Dendritic cell treated with granulocyte-macrophage colony-stimulating factor and Interleukin-4, amounts not matched to agents 40 ng/mL and 50 ng/mL, for 4 days (primary cell): ENCODE measurements around the gene AK2.

Source experiments
- H3K27ac Mint-ChIP-seq: one replicate; pipeline ENCODE4 v1.8.0; 2022; ENCODE audit warnings: mild to moderate bottlenecking, mixed read lengths
- H3K27me3 Mint-ChIP-seq: one replicate; pipeline ENCODE4 v1.8.0; 2022; ENCODE audit warnings: mild to moderate bottlenecking, mixed read lengths
- H3K36me3 Mint-ChIP-seq: one replicate; pipeline ENCODE4 v1.8.0; 2022; ENCODE audit warnings: low read depth, mixed read lengths
- H3K4me1 Mint-ChIP-seq: one replicate; pipeline ENCODE4 v1.8.0; 2022; ENCODE audit warnings: low read depth, mixed read lengths
- H3K4me3 Mint-ChIP-seq: one replicate; pipeline ENCODE4 v1.8.0; 2022; ENCODE audit warnings: mild to moderate bottlenecking, moderate library complexity, mixed read lengths
- H3K9me3 Mint-ChIP-seq: one replicate; pipeline ENCODE4 v1.8.0; 2022; ENCODE audit warnings: mixed read lengths
- intact Hi-C: fragments of 100-400 bp; cut with micrococcal nuclease; formaldehyde crosslinking; loops from one replicate; pipeline ENCODE4 v1.15.0; 2022

AK2 gene

GRCh38 chr1:32992489-32993323 is 44.0 kb downstream of the AK2 start:
- Mint-ChIP-seq H3K4me3 (peak overlapping the region; percentile 55), H3K4me1 (peaks cover 95% of the 10 kb centered on the region), H3K27me3 (no peaks in the 10 kb centered on the region), H3K36me3 (peaks cover 6% of the 10 kb centered on the region), H3K27ac (peak overlapping the region; percentile 99), H3K9me3 (no peaks in the 10 kb centered on the region)
- intact Hi-C loops = loop anchor here (1.0 to 2.0 kb wide), 3 partner anchors 12 to 28 kb away; partner anchors contain the start of gene RNF19B

GRCh38 chr1:32991819-32992488 is 44.7 kb downstream of the AK2 start:
- H3K4me3 Mint-ChIP-seq = peak overlapping the region; percentile 55
- no peaks in the 10 kb centered on the region for H3K27me3 Mint-ChIP-seq
- H3K9me3 Mint-ChIP-seq = no peaks in the 10 kb centered on the region
- intact Hi-C loops = loop anchor here (1.0 to 2.0 kb wide), 3 partner anchors 12 to 27 kb away; partner anchors contain the start of gene RNF19B
- peaks cover 94% of the 10 kb centered on the region for H3K4me1 Mint-ChIP-seq
- peak overlapping the region; percentile 99 for H3K27ac Mint-ChIP-seq
- H3K36me3 Mint-ChIP-seq = peaks cover 5% of the 10 kb centered on the region

GRCh38 chr1:32991386-32991785 is 45.3 kb downstream of the AK2 start:
- Mint-ChIP-seq H3K4me3 (peak overlapping the region; percentile 55), H3K27ac (peak overlapping the region; percentile 99), H3K27me3 (no peaks in the 10 kb centered on the region), H3K9me3 (no peaks in the 10 kb centered on the region), H3K4me1 (peaks cover 92% of the 10 kb centered on the region), H3K36me3 (peaks cover 5% of the 10 kb centered on the region)
- intact Hi-C loops = no loop called here

- H3K9me3 Mint-ChIP-seq = no peaks in the 10 kb centered on the region
- peak overlapping the region; percentile 44 for H3K4me3 Mint-ChIP-seq
- no peaks in the 10 kb centered on the region for H3K27me3 Mint-ChIP-seq
- H3K4me1 Mint-ChIP-seq = peaks cover 92% of the 10 kb centered on the region
- peaks cover 5% of the 10 kb centered on the region for H3K36me3 Mint-ChIP-seq
- H3K27ac Mint-ChIP-seq = peak overlapping the region; percentile 99
- intact Hi-C loops = no loop called here
Measured at GRCh38 chr1:32990887-32991286, 45.8 kb downstream of the AK2 start.

- Mint-ChIP-seq H3K4me3 (peak overlapping the region; percentile 68), H3K27ac (peak overlapping the region; percentile 99), H3K27me3 (no peaks in the 10 kb centered on the region), H3K9me3 (no peaks in the 10 kb centered on the region), H3K36me3 (peaks cover 5% of the 10 kb centered on the region), H3K4me1 (peaks cover 94% of the 10 kb centered on the region)
- intact Hi-C loops = no loop called here
Measured at GRCh38 chr1:32989160-32990050, 47.3 kb downstream of the AK2 start.

GRCh38 chr1:32988665-32989064 is 48.0 kb downstream of the AK2 start:
- Mint-ChIP-seq H3K9me3 (no peaks in the 10 kb centered on the region), H3K27ac (peak overlapping the region; percentile 99), H3K36me3 (peaks cover 5% of the 10 kb centered on the region), H3K4me1 (peaks cover 94% of the 10 kb centered on the region), H3K4me3 (peak overlapping the region; percentile 68), H3K27me3 (no peaks in the 10 kb centered on the region)
- intact Hi-C loops = no loop called here

GRCh38 chr1:32985226-32985625 is 51.5 kb downstream of the AK2 start:
- H3K36me3 Mint-ChIP-seq = no peaks in the 10 kb centered on the region
- intact Hi-C loops = no loop called here
- no peaks in the 10 kb centered on the region for H3K27me3 Mint-ChIP-seq
- H3K27ac Mint-ChIP-seq = peak overlapping the region; percentile 99
- no peaks in the 10 kb centered on the region for H3K9me3 Mint-ChIP-seq
- H3K4me1 Mint-ChIP-seq = peaks cover 94% of the 10 kb centered on the region
- H3K4me3 Mint-ChIP-seq = no peak overlapping the region

- H3K9me3 Mint-ChIP-seq = no peaks in the 10 kb centered on the region
- H3K36me3 Mint-ChIP-seq = no peaks in the 10 kb centered on the region
- H3K27me3 Mint-ChIP-seq = no peaks in the 10 kb centered on the region
- H3K4me1 Mint-ChIP-seq = peaks cover 94% of the 10 kb centered on the region
- intact Hi-C loops = no loop called here
- peak overlapping the region; percentile 17 for H3K4me3 Mint-ChIP-seq
- peak overlapping the region; percentile 99 for H3K27ac Mint-ChIP-seq
Measured at GRCh38 chr1:32984455-32985171, 52.1 kb downstream of the AK2 start.

GRCh38 chr1:32984090-32984454 is 52.6 kb downstream of the AK2 start:
- Mint-ChIP-seq H3K36me3 (no peaks in the 10 kb centered on the region), H3K4me3 (peak overlapping the region; percentile 17), H3K9me3 (no peaks in the 10 kb centered on the region), H3K27me3 (no peaks in the 10 kb centered on the region), H3K27ac (peak overlapping the region; percentile 99), H3K4me1 (peaks cover 93% of the 10 kb centered on the region)
- intact Hi-C loops = no loop called here

- Mint-ChIP-seq H3K9me3 (no peaks in the 10 kb centered on the region), H3K27ac (peak overlapping the region; percentile 99), H3K4me1 (peaks cover 93% of the 10 kb centered on the region), H3K27me3 (no peaks in the 10 kb centered on the region), H3K36me3 (no peaks in the 10 kb centered on the region), H3K4me3 (peak overlapping the region; percentile 44)
- intact Hi-C loops = no loop called here
Measured at GRCh38 chr1:32983020-32983419, 53.7 kb downstream of the AK2 start.

GRCh38 chr1:32981003-32981901 is 55.4 kb downstream of the AK2 start:
- Mint-ChIP-seq H3K4me3 (peak overlapping the region; percentile 41), H3K4me1 (peaks cover 93% of the 10 kb centered on the region), H3K36me3 (no peaks in the 10 kb centered on the region), H3K9me3 (no peaks in the 10 kb centered on the region), H3K27ac (peak overlapping the region; percentile 99), H3K27me3 (no peaks in the 10 kb centered on the region)
- intact Hi-C loops = no loop called here

GRCh38 chr1:32980080-32980479 is 56.6 kb downstream of the AK2 start:
- intact Hi-C loops = loop anchor here (1.0 kb wide), 1 partner anchor 12 kb away; no protein-coding TSS in a partner anchor
- H3K27me3 Mint-ChIP-seq = peaks cover under 1% of the 10 kb centered on the region
- H3K36me3 Mint-ChIP-seq = peaks cover 6% of the 10 kb centered on the region
- H3K4me1 Mint-ChIP-seq = peaks cover 87% of the 10 kb centered on the region
- peak overlapping the region; percentile 34 for H3K4me3 Mint-ChIP-seq
- H3K27ac Mint-ChIP-seq = peak overlapping the region; percentile 99
- no peaks in the 10 kb centered on the region for H3K9me3 Mint-ChIP-seq
